HEK293 (cell line): Measurements from ENCODE around the gene CAPN10.
"Not testable (repeated sequence)": the region's sequence is repeated elsewhere in the genome, so short reads cannot be mapped to it uniquely, and the experiment has no call there.

Experiments used
- CTCF ChIA-PET: fragments of 350-600 bp; formaldehyde crosslinking; extraction: SDS; loops from one replicate; lab custom pipeline; 2021; ENCODE audit warnings: antibody characterized with exemption; lab: Yijun Ruan, JAX
- POLR2A ChIA-PET: fragments of 300-600 bp; formaldehyde crosslinking; extraction: SDS; loops from one replicate; lab custom pipeline; 2020; ENCODE audit warnings: antibody characterized with exemption, inconsistent platforms; lab: Yijun Ruan, JAX
- H3K27ac ChIP-seq: fragments of 200-500 bp; sonication (Bioruptor generic); 2 replicates; pipeline ENCODE4 v1.5.1; 2014; ENCODE audit warnings: low read depth, low read length, control low read depth, inconsistent platforms; ENCODE audit errors: extremely low read depth
- H3K36me3 ChIP-seq, 2 experiments: fragments of 200-500 bp in 1 of 2; sonication (Bioruptor generic) in 1 of 2; 1 replicate in 1 of 2; 2 replicates in 1 of 2; pipeline ENCODE4 v1.5.1; 2014 to 2017; ENCODE audit warnings: inconsistent platforms in 2 of 2, low read length in 2 of 2; ENCODE audit not compliant: control insufficient read depth in 2 of 2, insufficient read depth in 1 of 2
- H3K4me1 ChIP-seq: fragments of 200-500 bp; sonication (Bioruptor generic); 2 replicates; pipeline ENCODE4 v1.5.1; 2014; ENCODE audit warnings: mild to moderate bottlenecking, low read length, inconsistent platforms; ENCODE audit not compliant: control insufficient read depth, insufficient read depth
- H3K4me3 ChIP-seq: 2 replicates; pipeline ENCODE4 v1.5.1; 2011; ENCODE audit warnings: low read depth, mild to moderate bottlenecking, control low read depth, low read length, moderate library complexity
- H3K9me3 ChIP-seq: fragments of 200-500 bp; sonication (Bioruptor generic); 2 replicates; pipeline ENCODE4 v1.5.1; 2014; ENCODE audit warnings: low read depth, low read length, inconsistent platforms; ENCODE audit not compliant: control insufficient read depth, insufficient read depth
- GLIS2 ChIP-seq: fragments of 450-650 bp; formaldehyde crosslinking; IDR thresholded peaks from 2 replicates; pipeline ENCODE4 v1.5.1; 2016; ENCODE audit warnings: missing biosample characterization, missing genetic modification characterization
- KLF16 ChIP-seq: fragments of 450-650 bp; formaldehyde crosslinking; IDR thresholded peaks from 2 replicates; pipeline ENCODE4 v1.5.1; 2017; ENCODE audit warnings: missing biosample characterization, missing genetic modification characterization
- KLF7 ChIP-seq: fragments of 450-650 bp; formaldehyde crosslinking; IDR thresholded peaks from 2 replicates; pipeline ENCODE4 v1.5.1; 2016; ENCODE audit warnings: missing biosample characterization, missing genetic modification characterization, borderline replicate concordance
- MYNN ChIP-seq: fragments of 450-650 bp; formaldehyde crosslinking; IDR thresholded peaks from 2 replicates; pipeline ENCODE4 v1.5.1; 2016; ENCODE audit warnings: missing biosample characterization, missing genetic modification characterization, borderline replicate concordance
- REPIN1 ChIP-seq: fragments of 450-650 bp; formaldehyde crosslinking; IDR thresholded peaks from 2 replicates; pipeline ENCODE4 v1.5.1; 2017; ENCODE audit warnings: missing biosample characterization, missing genetic modification characterization, low read depth
- SP3 ChIP-seq: fragments of 450-650 bp; formaldehyde crosslinking; IDR thresholded peaks from 2 replicates; pipeline ENCODE4 v1.5.1; 2016; ENCODE audit warnings: missing biosample characterization, missing genetic modification characterization
- SP7 ChIP-seq: fragments of 450-650 bp; formaldehyde crosslinking; IDR thresholded peaks from 2 replicates; pipeline ENCODE4 v1.5.1; 2016; ENCODE audit warnings: missing biosample characterization, missing genetic modification characterization
- ZBTB20 ChIP-seq: fragments of 450-650 bp; formaldehyde crosslinking; IDR thresholded peaks from 2 replicates; pipeline ENCODE4 v1.5.1; 2016; ENCODE audit warnings: missing biosample characterization, missing genetic modification characterization
- ZEB2 ChIP-seq: fragments of 450-650 bp; formaldehyde crosslinking; IDR thresholded peaks from 2 replicates; pipeline ENCODE4 v1.5.1; 2016; ENCODE audit warnings: missing biosample characterization, missing genetic modification characterization
- ZNF157 ChIP-seq: fragments of 450-650 bp; formaldehyde crosslinking; IDR thresholded peaks from 2 replicates; pipeline ENCODE4 v1.5.1; 2016; ENCODE audit warnings: missing biosample characterization, missing genetic modification characterization
- ZNF19 ChIP-seq: fragments of 450-650 bp; formaldehyde crosslinking; IDR thresholded peaks from 2 replicates; pipeline ENCODE4; 2016; ENCODE audit warnings: missing biosample characterization, missing genetic modification characterization, low read depth
- ZNF248 ChIP-seq: fragments of 450-650 bp; formaldehyde crosslinking; IDR thresholded peaks from 2 replicates; pipeline ENCODE4 v1.5.1; 2017; ENCODE audit warnings: missing biosample characterization, missing genetic modification characterization
- ZNF37A ChIP-seq: fragments of 450-650 bp; IDR thresholded peaks from 2 replicates; pipeline ENCODE4 v1.5.1; 2018; ENCODE audit warnings: missing biosample characterization, missing genetic modification characterization
- ZNF391 ChIP-seq: fragments of 450-650 bp; formaldehyde crosslinking; IDR thresholded peaks from 2 replicates; pipeline ENCODE4 v1.5.1; 2016; ENCODE audit warnings: low read depth, missing biosample characterization, missing genetic modification characterization, borderline replicate concordance
- ZNF501 ChIP-seq: fragments of 450-650 bp; formaldehyde crosslinking; IDR thresholded peaks from 2 replicates; pipeline ENCODE4 v1.5.1; 2016; ENCODE audit warnings: missing biosample characterization, missing genetic modification characterization
- ZNF514 ChIP-seq: fragments of 450-650 bp; formaldehyde crosslinking; IDR thresholded peaks from 2 replicates; pipeline ENCODE4 v1.5.1; 2016; ENCODE audit warnings: missing biosample characterization, missing genetic modification characterization
- ZNF571 ChIP-seq: fragments of 450-650 bp; formaldehyde crosslinking; IDR thresholded peaks from 2 replicates; pipeline ENCODE4 v1.5.0; 2017; ENCODE audit warnings: missing biosample characterization, missing genetic modification characterization
- ZNF585B ChIP-seq: fragments of 450-650 bp; formaldehyde crosslinking; IDR thresholded peaks from 2 replicates; pipeline ENCODE4 v1.5.1; 2016; ENCODE audit warnings: missing biosample characterization, missing genetic modification characterization
- ZNF629 ChIP-seq: fragments of 450-650 bp; formaldehyde crosslinking; IDR thresholded peaks from 2 replicates; pipeline ENCODE4 v1.5.1; 2017; ENCODE audit warnings: missing biosample characterization, missing genetic modification characterization
- ZNF664 ChIP-seq: fragments of 450-650 bp; formaldehyde crosslinking; IDR thresholded peaks from 2 replicates; pipeline ENCODE4 v1.5.1; 2016; ENCODE audit warnings: missing biosample characterization, missing genetic modification characterization
- ZNF776 ChIP-seq: fragments of 450-650 bp; formaldehyde crosslinking; IDR thresholded peaks from 2 replicates; pipeline ENCODE4 v1.5.0; 2017; ENCODE audit warnings: missing biosample characterization, missing genetic modification characterization, borderline replicate concordance
- ZNF830 ChIP-seq: fragments of 450-650 bp; IDR thresholded peaks from 2 replicates; pipeline ENCODE4 v1.5.0; 2018; ENCODE audit warnings: missing biosample characterization, missing genetic modification characterization, low read depth, mild to moderate bottlenecking, moderate library complexity
- TF ChIP-seq, protein P1 (sequence below): fragments of 450-650 bp; formaldehyde crosslinking; IDR thresholded peaks from 2 replicates; pipeline ENCODE4 v1.5.1; 2016; ENCODE audit warnings: missing biosample characterization, missing genetic modification characterization
- TF ChIP-seq, protein P2 (sequence below): fragments of 450-650 bp; formaldehyde crosslinking; IDR thresholded peaks from 2 replicates; pipeline ENCODE4 v1.5.1; 2016; ENCODE audit warnings: missing biosample characterization, missing genetic modification characterization, borderline replicate concordance
- TF ChIP-seq, protein P3 (sequence below): fragments of 450-650 bp; formaldehyde crosslinking; conservative IDR thresholded peaks from 2 replicates; pipeline ENCODE4 v1.5.1; 2016; ENCODE audit warnings: low read depth, missing biosample characterization, missing genetic modification characterization
- TF ChIP-seq, protein P4 (sequence below): fragments of 450-650 bp; formaldehyde crosslinking; IDR thresholded peaks from 2 replicates; pipeline ENCODE4 v1.5.1; 2016; ENCODE audit warnings: missing biosample characterization, missing genetic modification characterization

The CAPN10 gene

DNA sequence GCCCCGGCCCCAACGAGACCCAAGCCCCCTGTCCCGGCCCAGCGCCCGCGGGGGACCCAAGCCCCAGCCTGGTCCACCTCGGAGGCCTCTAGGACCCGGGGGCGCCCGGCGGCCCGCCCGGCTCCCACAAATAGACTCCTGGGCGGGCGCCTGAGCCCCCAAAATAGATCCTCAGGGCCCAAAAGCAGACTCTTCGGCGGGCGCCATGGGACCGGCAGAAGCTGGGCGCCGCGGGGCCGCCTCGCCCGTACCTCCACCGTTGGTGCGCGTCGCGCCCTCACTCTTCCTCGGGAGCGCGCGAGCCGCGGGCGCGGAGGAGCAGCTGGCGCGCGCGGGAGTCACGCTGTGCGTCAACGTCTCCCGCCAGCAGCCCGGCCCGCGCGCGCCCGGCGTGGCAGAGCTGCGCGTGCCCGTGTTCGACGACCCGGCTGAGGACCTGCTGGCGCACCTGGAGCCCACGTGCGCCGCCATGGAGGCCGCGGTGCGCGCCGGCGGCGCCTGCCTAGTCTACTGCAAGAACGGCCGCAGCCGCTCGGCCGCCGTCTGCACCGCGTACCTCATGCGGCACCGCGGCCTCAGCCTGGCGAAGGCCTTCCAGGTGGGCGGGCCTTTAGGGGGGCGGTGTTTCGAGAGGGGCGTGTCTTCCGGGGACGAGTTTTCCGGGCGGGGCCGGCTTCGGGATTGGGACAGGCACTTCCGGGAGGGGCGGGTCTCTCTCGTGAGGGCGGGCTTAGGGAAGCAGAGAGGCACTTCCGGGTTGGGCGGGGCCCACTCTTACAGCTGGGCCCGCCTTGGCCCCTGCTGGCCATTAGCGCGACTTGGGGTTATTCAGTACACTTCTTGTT is 25.8 kb upstream of the CAPN10 start (continued):
- TF ChIP-seq SP3 (tag by site-specific recombination) (peak; percentile 98), ZNF571 (tag by site-specific recombination) (no peak), ZNF248 (tag by site-specific recombination) (no peak), ZNF629 (tag by site-specific recombination) (no peak), GLIS2 (tag by site-specific recombination) (peak; percentile 45; the same call in 1 of the 2 replicates), ZEB2 (tag by site-specific recombination) (0 out of 2 replicates have a peak, but pooled peaks have one; percentile 16), ZNF391 (tag by site-specific recombination) (no peak)
- TF ChIP-seq, protein P1, sequence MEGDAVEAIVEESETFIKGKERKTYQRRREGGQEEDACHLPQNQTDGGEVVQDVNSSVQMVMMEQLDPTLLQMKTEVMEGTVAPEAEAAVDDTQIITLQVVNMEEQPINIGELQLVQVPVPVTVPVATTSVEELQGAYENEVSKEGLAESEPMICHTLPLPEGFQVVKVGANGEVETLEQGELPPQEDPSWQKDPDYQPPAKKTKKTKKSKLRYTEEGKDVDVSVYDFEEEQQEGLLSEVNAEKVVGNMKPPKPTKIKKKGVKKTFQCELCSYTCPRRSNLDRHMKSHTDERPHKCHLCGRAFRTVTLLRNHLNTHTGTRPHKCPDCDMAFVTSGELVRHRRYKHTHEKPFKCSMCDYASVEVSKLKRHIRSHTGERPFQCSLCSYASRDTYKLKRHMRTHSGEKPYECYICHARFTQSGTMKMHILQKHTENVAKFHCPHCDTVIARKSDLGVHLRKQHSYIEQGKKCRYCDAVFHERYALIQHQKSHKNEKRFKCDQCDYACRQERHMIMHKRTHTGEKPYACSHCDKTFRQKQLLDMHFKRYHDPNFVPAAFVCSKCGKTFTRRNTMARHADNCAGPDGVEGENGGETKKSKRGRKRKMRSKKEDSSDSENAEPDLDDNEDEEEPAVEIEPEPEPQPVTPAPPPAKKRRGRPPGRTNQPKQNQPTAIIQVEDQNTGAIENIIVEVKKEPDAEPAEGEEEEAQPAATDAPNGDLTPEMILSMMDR (tag by site-specific recombination) = peak; percentile 49; the same call in 1 of the 2 replicates
- TF ChIP-seq, protein P2, sequence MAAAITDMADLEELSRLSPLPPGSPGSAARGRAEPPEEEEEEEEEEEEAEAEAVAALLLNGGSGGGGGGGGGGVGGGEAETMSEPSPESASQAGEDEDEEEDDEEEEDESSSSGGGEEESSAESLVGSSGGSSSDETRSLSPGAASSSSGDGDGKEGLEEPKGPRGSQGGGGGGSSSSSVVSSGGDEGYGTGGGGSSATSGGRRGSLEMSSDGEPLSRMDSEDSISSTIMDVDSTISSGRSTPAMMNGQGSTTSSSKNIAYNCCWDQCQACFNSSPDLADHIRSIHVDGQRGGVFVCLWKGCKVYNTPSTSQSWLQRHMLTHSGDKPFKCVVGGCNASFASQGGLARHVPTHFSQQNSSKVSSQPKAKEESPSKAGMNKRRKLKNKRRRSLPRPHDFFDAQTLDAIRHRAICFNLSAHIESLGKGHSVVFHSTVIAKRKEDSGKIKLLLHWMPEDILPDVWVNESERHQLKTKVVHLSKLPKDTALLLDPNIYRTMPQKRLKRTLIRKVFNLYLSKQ (tag by site-specific recombination) = no peak

DNA sequence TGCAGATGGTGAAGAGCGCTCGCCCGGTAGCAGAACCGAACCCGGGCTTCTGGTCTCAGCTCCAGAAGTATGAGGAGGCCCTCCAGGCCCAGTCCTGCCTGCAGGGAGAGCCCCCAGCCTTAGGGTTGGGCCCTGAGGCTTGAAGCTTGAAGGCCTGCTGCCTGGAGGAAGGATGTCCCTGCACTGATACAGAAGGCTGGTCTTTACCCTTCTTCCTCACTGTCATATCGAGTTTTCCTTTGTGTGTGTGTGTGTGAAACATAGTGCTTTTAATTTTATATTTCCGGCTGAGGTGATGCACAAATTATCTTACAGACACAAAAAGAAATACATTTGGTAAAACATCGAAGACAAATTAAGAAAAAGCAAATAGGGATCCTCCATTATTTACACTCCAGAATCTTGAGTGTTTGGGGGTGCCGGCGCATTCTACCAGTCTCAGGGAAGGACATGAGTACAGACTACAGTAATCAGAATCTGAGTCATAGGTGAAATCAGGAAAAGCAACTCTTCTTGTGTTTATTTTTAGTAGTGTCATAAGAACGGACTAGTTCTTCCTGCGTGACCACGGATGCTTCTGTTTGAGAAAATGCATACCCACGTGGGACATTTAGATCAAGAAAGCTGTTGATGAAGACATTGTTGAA is 25.1 kb upstream of the CAPN10 start:
- ChIA-PET POLR2A (interaction anchor here (0.9 to 1.8 kb wide), 6 partner anchors 9 to 536 kb away, joined by 3 to 53 read pairs (median 5); partner anchors contain the start of genes CAPN10 and NDUFA10), CTCF (interaction anchor here (1.7 kb wide), 1 partner anchor 26 kb away, joined by 4 read pairs; no protein-coding TSS in a partner anchor)

DNA sequence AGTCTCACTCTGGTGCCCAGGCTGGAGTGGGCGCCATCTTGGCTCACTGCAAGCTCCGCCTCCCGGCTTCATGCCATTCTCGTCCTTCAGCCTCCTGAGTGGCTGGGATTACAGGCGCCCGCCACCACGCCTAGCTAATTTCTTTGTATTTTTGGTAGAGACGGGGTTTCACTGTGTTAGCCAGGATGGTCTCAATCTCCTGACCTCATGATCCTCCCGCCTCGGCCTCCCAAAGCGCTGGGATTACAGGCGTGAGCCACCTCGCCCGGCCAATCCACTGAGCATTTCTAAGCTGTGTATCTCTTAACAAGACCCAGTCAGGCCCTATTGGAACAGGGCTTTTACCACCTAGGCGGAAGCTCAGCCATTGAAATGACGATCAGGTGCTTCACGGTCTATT is 23.3 kb upstream of the CAPN10 start:
- H3K9me3 ChIP-seq, H3K4me3 ChIP-seq, H3K4me1 ChIP-seq, H3K27ac ChIP-seq: not testable (repeated sequence)
- POLR2A ChIA-PET = interaction anchor here (0.7 to 1.7 kb wide), 2 partner anchors 23 to 42 kb away, joined by 3 to 9 read pairs; partner anchors contain the start of gene CAPN10
- CTCF ChIA-PET = interaction anchor here (0.6 to 1.5 kb wide), 2 partner anchors 15 to 49 kb away, joined by 3 to 4 read pairs; no protein-coding TSS in a partner anchor
- H3K36me3 ChIP-seq = peaks cover 0 to 27% of the 10 kb centered on the region in 2 experiments; a peak in 1 of 3 replicates

More for the DNA sequence above, 25.1 kb upstream of the CAPN10 start:
- no peaks in the 10 kb centered on the region for H3K9me3 ChIP-seq
- peaks cover 5% of the 10 kb centered on the region for H3K4me1 ChIP-seq
- H3K27ac ChIP-seq = no peak overlapping the region; the same call in 1 of the 2 replicates
- peak overlapping the region; percentile 48 for H3K4me3 ChIP-seq
- TF ChIP-seq KLF7 (no peak), ZNF157 (tag by site-specific recombination) (no peak), ZNF514 (tag by site-specific recombination) (no peak), REPIN1 (tag by site-specific recombination) (no peak), ZNF19 (no peak), MYNN (no peak), ZNF585B (tag by site-specific recombination) (no peak), ZNF37A (tag by site-specific recombination) (no peak), ZNF501 (no peak), ZBTB20 (tag by site-specific recombination) (peak; percentile 28; the same call in 1 of the 2 replicates), SP7 (tag by site-specific recombination) (0 out of 2 replicates have a peak, but pooled peaks have one; percentile 18), KLF16 (tag by site-specific recombination) (no peak), ZNF830 (tag by site-specific recombination) (no peak), SP3 (tag by site-specific recombination) (peak; percentile 3; the same call in 1 of the 2 replicates), ZNF776 (tag by site-specific recombination) (no peak), ZNF664 (tag by site-specific recombination) (no peak)
- TF ChIP-seq, protein P3, sequence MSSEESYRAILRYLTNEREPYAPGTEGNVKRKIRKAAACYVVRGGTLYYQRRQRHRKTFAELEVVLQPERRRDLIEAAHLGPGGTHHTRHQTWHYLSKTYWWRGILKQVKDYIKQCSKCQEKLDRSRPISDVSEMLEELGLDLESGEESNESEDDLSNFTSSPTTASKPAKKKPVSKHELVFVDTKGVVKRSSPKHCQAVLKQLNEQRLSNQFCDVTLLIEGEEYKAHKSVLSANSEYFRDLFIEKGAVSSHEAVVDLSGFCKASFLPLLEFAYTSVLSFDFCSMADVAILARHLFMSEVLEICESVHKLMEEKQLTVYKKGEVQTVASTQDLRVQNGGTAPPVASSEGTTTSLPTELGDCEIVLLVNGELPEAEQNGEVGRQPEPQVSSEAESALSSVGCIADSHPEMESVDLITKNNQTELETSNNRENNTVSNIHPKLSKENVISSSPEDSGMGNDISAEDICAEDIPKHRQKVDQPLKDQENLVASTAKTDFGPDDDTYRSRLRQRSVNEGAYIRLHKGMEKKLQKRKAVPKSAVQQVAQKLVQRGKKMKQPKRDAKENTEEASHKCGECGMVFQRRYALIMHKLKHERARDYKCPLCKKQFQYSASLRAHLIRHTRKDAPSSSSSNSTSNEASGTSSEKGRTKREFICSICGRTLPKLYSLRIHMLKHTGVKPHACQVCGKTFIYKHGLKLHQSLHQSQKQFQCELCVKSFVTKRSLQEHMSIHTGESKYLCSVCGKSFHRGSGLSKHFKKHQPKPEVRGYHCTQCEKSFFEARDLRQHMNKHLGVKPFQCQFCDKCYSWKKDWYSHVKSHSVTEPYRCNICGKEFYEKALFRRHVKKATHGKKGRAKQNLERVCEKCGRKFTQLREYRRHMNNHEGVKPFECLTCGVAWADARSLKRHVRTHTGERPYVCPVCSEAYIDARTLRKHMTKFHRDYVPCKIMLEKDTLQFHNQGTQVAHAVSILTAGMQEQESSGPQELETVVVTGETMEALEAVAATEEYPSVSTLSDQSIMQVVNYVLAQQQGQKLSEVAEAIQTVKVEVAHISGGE (tag by site-specific recombination) = 0 out of 2 replicates have a peak, but pooled peaks have one; percentile 7
- TF ChIP-seq, protein P4, sequence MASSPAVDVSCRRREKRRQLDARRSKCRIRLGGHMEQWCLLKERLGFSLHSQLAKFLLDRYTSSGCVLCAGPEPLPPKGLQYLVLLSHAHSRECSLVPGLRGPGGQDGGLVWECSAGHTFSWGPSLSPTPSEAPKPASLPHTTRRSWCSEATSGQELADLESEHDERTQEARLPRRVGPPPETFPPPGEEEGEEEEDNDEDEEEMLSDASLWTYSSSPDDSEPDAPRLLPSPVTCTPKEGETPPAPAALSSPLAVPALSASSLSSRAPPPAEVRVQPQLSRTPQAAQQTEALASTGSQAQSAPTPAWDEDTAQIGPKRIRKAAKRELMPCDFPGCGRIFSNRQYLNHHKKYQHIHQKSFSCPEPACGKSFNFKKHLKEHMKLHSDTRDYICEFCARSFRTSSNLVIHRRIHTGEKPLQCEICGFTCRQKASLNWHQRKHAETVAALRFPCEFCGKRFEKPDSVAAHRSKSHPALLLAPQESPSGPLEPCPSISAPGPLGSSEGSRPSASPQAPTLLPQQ (tag by site-specific recombination) = no peak
- peaks cover 0 to 29% of the 10 kb centered on the region in 2 experiments; a peak in 1 of 3 replicates for H3K36me3 ChIP-seq
